GM19240 (cell line): ENCODE measurements around the gene SH3BP4.
"Not testable (repeated sequence)": the region's sequence is repeated elsewhere in the genome, so short reads cannot be mapped to it uniquely, and the experiment has no call there.

Source experiments
- DNase-seq: peaks from one replicate; pipeline ENCODE4 v3.0.0; 2011; ENCODE audit warnings: low spot score; ENCODE audit not compliant: insufficient read length

Gene SH3BP4

DNA sequence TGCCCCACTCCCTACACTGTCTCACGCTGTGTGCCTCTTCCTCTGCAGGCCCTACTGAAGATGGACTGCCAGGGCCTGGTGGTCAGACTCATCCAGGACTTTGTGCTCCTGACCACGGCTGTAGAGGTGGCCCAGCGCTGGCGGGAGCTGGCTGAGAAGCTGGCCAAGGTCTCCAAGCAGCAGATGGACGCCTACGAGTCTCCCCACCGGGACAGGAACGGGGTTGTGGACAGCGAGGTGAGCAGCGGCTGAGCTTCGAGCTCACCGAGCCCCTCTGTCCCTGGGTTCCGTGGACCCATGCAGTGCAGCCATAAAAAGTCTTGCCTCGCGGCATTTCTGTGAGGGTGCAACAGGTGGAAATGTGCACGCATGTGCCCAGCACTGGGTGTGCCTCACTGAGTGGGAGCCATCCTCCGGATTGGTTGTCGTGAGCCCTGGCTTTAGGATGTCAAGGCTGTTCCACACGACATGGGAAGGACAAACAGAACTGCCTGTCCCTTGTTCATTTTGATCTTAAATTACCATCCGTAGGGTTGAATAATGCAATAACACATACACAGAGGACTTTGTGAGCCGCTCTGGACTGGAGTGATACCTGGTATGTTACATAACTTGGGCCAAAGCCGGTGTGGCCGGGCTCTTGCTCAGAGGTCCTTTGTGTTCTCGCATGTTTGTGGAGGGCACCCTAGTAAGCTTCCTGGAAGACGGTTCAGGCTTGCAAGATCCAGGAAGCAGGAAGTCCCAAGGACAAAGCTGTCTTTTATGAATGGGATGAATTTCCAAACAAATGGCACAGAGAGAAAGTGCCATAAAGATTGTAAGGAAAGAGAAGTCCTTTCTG is 100.9 kb downstream of the SH3BP4 start:
- no peak for DNase-seq

DNA sequence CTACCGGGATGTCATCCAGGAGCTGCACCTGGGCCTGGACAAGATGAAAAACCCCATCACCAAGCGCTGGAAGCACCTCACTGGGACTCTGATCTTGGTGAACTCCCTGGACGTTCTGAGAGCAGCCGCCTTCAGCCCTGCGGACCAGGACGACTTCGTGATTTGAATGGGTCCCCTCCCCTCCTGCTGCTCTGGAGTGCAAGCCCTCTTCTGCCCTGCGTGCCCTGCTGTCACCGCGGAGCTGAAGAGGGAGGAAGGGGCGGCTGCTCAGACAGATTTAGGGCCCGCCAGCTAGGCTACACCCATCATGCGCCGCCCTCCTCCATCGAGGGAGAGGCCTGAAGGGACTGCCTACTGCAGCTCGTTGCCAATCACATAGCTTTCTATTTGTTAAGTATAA is 101.8 kb downstream of the SH3BP4 start:
- DNase-seq = no peak

DNA sequence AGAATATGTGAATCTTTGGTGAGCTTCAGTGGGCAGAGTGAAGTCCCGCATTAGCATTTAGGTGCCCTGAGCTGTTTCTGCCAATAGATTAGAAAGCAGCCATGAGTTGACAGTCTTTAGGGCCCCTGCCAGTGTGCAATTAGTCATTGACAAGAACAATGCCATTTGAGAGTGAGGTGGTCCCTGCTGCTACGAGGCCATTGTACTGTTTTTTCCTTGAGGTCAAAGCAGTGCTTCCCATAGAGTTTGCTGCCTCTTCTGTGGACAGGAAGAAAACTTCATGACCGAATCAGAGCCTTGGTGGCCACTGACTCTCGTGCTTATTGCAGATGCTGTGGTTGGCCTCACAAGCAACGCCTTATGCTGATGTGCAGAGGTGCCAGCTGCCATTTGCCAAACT is 102.7 kb downstream of the SH3BP4 start:
- DNase-seq = no peak

DNA sequence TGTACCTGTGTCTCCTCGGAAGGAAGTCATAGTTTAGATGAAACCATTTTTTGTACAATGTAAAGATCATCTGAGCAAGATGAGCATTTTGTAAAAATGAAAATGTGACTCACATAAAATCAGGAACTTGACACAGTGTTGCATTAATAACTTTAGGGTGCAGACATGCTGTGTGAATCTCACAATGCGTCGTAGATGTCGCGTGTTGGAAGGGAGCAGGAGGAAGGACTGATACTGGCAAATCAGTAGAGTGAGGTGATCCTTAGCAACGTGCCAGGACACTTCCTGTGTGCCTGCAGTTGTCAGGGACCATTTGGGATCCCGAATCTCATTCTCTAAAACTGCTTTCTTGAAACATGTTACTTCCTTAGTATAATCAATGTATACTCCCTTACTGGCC is 103.1 kb downstream of the SH3BP4 start:
- DNase-seq = no peak

DNA sequence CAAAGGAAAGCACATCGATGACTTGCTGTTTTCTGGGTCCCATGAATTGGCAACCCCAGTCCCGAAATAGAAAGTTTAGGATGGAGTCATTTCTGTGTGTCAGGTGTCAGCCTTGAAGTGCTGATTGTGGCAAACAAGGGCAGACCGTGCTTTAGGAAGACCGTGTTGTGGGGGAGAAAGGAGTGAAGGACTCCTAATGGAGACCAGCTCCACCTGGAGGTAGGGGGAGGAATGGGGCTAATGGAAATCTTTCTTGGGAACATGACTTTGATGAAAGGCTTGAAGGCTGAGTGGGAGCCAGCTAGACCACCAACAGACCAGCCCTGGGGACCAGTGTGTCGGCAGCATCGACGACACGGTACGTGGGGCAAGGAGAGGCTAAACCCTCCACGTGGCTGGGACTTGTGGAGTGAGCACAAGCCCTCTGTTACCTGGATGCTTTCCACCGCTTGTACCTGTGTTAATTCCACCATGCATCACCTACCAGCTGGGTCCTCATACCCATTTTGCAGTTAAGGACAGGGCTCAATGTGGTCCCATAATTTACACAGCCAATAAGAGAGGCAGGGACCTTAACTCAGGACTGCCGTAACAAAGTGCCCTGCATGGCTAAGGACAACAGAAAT is 104.2 kb downstream of the SH3BP4 start:
- DNase-seq = no peak

DNA sequence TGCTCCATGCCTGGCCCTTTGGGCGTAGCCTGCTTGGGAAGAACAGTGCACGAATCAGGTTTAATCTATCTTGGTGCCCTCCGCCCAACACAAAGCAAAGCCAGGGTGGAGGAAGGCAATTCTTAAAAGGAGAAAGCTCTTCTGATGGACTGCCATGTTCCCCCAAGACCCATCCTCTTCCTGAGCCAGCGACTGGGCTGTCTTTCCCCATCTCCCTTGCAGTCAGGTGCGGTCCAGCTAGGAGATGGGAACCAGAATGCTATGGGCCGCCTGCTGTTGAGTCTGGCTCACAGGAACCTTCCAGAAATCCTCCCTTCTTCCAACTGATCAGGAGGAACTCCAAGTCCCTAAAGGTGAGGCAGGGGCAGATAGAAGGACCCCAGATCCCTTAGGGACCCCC is 105.0 kb downstream of the SH3BP4 start:
- no peak for DNase-seq

DNA sequence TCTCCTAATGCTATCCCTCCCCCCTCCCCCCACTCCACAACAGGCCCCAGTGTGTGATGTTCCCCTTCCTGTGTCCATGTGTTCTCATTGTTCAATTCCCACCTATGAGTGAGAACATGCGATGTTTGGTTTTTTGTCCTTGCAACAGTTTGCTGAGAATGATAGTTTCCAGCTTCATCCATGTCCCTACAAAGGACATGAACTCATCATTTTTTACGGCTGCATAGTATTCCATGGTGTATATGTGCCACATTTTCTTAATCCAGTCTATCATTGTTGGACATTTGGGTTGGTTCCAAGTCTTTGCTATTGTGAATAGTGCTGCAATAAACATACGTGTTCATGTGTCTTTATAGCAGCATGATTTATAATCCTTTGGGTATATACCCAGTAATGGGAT is 105.8 kb downstream of the SH3BP4 start:
- DNase-seq = not testable (repeated sequence)

DNA sequence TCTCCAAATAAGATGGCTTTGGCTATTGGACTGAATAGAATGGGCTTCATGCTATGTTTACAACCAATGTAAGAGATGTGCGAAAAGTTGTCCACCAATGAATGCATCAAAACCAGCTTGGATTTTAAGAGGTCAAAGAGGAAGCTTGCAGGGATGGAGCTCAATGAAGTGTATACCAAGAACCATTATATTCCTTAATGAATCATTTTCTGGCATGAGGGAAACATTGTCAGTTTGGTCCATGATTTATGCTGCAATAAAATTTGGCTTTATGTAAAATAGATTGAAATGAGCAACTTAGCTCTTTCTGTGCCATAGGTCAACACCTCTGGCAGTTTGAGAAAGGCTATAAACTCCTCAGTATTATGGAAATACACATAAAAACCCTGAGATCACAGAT is 107.3 kb downstream of the SH3BP4 start:
- no peak for DNase-seq

DNA sequence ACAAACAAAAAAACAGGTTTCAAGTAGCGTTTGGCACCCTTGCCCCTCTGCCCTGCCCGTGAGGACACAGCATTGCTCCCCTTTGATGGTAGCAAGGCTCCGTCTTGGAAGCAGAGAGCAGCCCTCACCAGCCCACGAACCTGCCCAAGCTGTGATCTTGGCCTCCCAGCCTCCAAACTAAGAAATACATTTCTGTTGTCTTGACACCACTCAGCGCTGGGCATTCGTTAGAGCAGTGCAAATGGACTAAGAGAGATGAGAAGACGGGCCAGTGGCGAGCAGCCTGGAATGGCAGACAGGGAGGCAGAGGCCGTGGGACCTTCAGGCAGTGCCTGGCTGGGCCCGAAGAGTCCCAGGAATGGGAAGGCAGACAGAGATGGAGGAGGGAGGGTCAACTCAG is 109.8 kb downstream of the SH3BP4 start:
- DNase-seq = no peak

DNA sequence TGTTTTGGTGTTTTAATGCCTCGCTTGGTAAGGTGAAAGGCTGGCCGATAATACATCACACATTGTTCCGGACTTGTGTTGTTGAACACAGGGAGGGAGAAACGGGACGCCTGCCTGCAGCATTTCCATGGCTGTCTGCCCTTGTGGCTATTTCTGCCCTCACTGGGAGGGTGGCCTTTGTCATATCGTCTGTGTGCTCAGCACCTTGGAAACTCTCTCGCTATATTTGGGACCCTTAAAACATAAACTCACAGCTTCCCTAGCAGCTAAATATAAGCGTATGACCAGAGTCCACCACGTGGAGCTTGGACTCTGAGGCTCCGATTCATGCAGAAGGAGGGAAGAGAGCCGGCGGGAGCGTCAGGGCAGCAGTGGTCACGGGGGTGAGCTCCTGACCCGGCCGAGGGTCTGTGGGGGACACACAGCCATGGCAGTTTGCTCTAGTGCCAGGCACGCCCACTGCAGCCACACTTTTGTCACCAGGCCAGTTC is 111.7 kb downstream of the SH3BP4 start:
- no peak for DNase-seq

DNA sequence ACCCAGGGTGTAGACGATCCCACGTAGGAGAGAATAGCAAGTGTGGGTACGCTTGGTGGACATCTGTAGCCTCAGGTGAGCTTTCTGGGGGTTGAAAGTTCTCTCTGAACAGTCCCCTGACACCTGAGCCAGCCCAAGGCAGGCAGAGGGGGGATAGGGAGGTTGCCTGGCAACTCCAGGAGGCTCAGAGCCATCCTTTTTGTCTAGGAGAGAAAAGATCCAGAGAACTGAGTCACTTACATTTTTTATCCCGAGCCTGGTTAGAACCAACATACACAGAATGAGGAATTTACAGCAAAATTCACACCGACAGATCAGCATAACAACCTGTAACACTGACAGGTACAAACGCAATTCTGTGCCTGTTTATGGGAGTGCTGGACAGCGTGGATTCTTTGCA is 113.2 kb downstream of the SH3BP4 start:
- DNase-seq = no peak

DNA sequence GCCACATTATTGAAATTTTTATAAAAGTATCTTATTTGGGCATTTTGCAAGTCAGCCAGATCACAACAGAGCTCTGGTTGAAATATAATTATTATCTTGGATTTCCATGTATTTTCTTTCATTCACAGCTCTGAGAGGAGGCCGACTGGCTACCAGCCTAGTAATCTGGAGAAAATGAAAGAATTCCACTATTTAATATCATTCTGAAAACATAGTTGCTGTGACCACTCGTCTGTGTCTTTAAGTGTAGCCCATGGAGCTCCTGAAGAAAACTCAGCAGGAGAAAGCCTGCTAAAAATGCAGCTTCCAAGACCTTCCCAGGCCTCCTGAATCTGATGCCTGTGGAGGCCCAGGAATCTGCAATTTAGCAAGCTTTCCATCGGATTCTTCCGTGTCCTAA is 114.7 kb downstream of the SH3BP4 start:
- no peak for DNase-seq

DNA sequence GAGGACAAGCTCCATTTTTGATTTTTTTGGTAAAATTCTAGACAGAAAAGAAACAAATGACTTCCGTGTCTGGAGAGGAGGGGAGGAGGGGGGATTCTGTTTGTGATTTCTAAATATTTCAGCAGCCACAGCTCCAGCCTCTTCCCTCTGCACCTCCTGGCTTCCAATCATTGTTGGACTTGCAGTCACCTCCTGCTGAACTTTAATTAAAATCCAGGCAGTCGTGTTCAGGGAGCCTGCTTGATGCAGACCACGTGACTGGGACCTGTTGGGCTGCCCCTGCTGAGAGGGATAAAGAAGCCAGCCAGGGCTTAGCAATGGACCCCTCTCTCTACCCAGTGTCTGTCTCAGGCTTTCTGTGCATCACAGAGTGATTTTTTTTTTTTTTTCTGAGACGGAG is 115.1 kb downstream of the SH3BP4 start:
- DNase-seq = no peak

DNA sequence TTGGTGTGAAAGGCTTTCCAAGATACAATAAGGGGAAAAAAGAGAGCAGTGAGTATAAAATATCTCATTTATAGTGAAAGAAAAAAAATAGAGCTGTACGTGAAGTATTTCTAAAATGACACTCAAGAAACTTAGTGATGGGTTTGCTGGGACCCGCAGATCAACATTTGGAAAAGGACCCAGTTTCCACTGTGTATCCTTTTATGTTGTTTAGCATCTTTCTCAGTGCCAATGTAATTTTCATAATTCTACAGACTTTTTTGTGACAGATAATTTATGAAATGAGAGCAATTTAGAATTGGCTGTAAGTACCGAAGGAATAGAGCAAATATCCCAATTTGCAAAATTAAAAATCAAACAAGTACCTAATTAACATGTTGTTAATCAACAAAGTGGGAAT is 116.9 kb downstream of the SH3BP4 start:
- no peak for DNase-seq

DNA sequence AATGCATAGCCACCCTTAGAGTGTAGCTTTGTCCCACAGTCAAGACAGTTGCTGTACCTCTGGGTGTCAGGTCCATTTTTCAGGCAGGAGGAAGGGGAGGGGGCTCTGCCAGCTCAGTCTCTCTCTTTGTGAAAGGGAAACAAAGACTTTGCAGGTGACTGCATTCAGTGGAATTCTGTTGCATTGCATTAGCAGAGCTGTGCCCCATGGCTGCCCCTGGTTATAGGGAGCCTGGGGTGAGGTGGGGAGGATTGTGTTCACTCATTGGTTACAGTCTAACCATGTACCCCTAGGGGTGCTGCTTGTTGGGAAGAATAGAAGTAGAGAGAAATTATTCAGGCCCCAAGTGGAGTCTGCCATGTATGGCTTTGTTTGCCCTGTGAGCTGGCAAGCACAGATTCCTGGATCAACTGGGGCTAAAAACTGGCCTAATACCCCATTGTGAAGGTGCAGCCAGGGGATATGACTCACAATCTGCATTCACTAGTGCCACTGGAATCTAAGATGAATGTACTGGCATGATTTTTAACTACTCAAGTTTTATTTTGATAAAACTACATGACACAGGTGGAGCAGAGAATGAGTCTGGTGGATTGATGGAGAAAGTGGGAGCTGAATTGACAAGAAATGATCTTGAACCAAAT is 118.4 kb downstream of the SH3BP4 start:
- DNase-seq = no peak

DNA sequence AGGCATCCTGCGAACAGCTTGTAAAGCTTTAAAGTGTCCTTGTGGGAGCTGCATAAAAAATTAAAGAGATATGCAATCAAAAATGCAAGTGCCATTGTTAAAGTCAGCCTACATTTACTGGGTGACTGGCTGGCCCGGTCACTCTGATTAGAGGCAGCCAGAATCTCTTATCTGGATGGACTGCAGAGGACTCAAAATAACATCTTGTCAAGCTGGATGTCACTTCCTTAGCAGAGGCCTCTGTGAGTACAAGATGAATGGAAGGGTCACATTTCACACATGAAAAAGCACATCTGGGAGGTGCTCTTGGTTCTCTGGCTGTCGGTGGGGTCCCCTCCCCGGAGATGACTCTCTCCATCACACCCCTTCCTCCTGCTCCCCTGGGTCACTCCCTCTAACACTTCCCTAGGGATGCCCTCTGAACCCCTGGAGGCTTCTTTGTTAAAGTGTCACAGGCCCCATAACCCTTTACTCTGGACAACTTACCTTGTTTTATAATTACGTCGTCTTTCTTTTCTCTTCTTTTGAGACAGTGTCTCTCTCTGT is 122.1 kb downstream of the SH3BP4 start:
- no peak for DNase-seq

DNA sequence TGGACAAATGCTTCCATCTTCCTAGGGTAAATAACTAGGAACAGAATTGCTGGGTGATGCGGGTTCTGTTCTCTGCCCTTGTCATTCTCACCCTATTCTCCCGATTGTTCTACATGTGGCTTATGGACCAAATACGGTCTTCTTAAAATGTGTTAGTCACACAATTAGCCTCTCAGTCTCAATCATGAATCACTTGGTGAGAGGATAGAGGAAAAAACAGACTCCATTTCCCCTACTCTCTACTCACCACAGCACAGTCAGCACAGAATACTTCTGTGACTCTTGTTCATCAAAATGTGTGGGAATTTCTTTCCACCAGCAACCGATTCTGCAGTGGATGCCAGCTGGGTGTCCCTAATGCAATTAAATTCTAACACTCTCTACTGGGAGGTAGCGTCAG is 125.2 kb downstream of the SH3BP4 start:
- DNase-seq = no peak

DNA sequence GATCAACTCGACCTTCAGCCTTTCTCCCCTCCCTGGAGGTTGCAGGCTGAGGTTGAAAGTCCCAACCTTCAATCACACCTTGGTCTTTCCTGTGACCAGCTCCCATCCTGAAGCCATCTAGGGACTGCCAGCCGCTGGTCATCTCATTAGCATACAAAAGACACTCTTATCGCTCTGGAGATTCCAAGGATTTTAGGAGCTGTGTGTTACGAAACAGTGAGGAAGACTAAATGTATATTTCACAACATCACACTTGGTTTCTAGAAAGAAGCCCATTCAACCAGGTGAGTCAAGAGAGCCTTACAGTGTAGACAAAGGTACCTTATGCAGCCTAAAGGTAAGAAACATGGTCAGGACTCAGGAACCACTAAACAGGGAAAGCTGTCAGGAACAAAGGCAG is 126.4 kb downstream of the SH3BP4 start:
- DNase-seq = no peak

DNA sequence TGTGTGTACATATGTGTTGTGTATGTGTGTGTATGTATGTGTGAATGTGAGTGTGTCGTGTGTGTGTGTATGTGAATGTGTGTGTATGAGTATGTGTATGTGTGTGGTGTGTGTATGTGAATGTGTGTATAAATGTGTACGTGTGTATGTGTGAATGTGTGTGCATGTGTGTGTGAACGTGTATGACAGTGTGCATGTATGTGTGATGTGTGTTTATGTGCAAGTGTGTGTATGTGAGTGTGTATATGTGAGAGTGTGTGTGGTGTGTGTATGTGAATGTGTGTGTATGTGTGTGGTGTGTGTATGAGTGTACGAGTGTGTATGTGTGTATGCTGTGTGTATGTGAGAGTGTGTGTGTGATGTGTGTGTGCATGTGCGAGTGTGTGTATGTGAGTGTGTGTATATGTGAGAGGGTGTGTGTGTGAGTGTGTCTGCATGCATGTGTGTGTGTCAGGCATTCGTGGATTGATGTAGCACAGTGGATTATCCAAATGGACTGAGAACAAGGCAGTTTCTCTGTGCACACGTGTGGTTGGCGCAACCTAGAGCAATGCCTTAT is 127.2 kb downstream of the SH3BP4 start:
- no peak for DNase-seq

DNA sequence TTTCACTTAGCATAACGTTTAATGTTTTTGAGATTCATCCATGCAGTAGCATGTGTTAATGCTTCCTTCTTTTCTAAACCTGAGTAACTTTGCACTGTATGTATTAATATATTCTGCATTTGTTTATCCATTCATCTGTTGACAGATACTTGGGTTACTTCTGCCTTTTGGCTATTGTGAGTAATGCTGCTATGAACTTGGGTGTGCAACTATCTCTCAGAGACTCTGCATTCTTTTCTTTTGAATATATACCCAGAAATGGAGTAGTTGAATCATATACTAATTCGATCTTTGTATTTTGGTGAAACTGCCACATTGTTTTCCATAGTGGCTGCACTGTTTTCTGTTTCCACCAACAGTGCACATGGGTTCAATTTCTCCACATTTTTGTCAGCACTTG is 128.3 kb downstream of the SH3BP4 start:
- DNase-seq = no peak

DNA sequence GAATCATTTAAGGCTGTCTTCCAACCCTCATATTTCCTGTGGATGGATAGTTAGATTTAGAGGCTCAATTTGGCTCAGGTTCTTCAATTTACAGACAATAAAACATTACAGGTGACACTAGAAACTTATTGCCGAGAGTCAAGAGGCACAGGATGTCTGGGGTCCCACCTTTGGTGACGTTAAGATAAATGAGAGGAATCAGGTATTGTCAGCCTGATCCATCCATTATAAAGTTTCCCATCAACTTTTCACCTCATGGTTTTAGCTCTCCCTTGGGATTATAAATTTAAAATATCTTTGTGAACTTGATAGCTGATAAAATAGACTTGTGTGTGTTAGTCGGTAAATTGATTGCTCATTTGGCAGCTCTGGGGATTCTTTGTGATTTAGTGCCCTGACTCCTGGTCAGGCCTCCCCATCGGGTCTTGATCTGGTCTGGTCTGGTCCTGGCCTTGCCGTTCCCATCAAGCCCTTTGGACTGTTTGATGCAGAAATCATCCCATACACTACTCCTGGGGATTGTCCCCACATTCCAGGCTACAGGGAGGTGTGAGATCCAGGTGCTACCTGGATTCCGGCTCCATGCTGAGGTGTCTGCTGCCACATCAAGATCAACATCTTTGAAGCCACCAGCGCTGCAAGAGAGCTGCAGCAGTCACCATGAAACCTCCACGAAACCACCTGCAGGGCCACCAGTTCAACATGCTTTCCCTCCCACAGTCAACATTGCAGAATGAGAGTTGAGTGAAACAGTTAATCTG is 130.9 kb downstream of the SH3BP4 start:
- DNase-seq = no peak
